Osteoblast (primary cell): ENCODE measurements around the gene DUS2. TPM values are rescaled to one million over a fixed set of nuclear protein-coding genes. Genes with fewer than 3 reads are reported as not detected.
A peak's percentile ranks its signal among the peaks of the same experiment; 100 is the strongest.
"Not testable (repeated sequence)": the region's sequence is repeated elsewhere in the genome, so short reads cannot be mapped to it uniquely, and the experiment has no call there.

Experiments
- DNase-seq: peaks from one replicate; pipeline ENCODE4 v3.0.0; 2011; ENCODE audit warnings: low spot score, mixed read lengths; ENCODE audit not compliant: insufficient read length; ENCODE audit errors: missing footprints
- H2AFZ ChIP-seq: 2 replicates; pipeline ENCODE4 v1.6.0; 2011; ENCODE audit warnings: mild to moderate bottlenecking, low read length
- H3K27ac ChIP-seq: 2 replicates; pipeline ENCODE4 v1.5.1; 2011; ENCODE audit warnings: mild to moderate bottlenecking, low read depth, low read length, moderate library complexity
- H3K27me3 ChIP-seq: 2 replicates; pipeline ENCODE4 v1.6.0; 2012; ENCODE audit warnings: mild to moderate bottlenecking, control low read depth, inconsistent platforms, low read length, moderate library complexity; ENCODE audit not compliant: insufficient read depth
- H3K36me3 ChIP-seq: 2 replicates; pipeline ENCODE4 v1.5.1; 2011; ENCODE audit warnings: mild to moderate bottlenecking, low read length, control low read depth, moderate library complexity; ENCODE audit not compliant: insufficient read depth
- H3K4me1 ChIP-seq: 2 replicates; pipeline ENCODE4 v1.5.1; 2011; ENCODE audit warnings: mild to moderate bottlenecking, low read length, control low read depth, moderate library complexity; ENCODE audit not compliant: insufficient read depth
- H3K4me2 ChIP-seq: 2 replicates; pipeline ENCODE4 v1.6.0; 2011; ENCODE audit warnings: mild to moderate bottlenecking, low read length; ENCODE audit not compliant: insufficient read depth
- H3K4me3 ChIP-seq: fragments of 200-600 bp; sonication (generic); 3 replicates; pipeline ENCODE4 v1.5.1; 2012; ENCODE audit warnings: mild to moderate bottlenecking, low read length, inconsistent platforms; ENCODE audit not compliant: insufficient read depth
- H3K79me2 ChIP-seq: 2 replicates; pipeline ENCODE4 v1.6.0; 2012; ENCODE audit warnings: mild to moderate bottlenecking, low read length, control low read depth, inconsistent platforms; ENCODE audit not compliant: insufficient read depth
- H3K9me3 ChIP-seq: 2 replicates; pipeline ENCODE4 v1.5.1; 2011; ENCODE audit warnings: low read depth, low read length, control low read depth
- H4K20me1 ChIP-seq: 2 replicates; pipeline ENCODE4 v1.6.0; 2012; ENCODE audit warnings: mild to moderate bottlenecking, low read length, control low read depth; ENCODE audit not compliant: insufficient read depth
- CTCF ChIP-seq: IDR thresholded peaks from 2 replicates; pipeline ENCODE4 v1.5.1; 2011; ENCODE audit warnings: mild to moderate bottlenecking, low read depth, low read length, moderate library complexity; ENCODE audit errors: extremely low read depth
- total RNA-seq: library from RNA; depleted of rRNA; stranded (reverse); fragments of >200 nt; gene quantifications from 2 replicates; pipeline ENCODE4 v1.2.3, GENCODE V29; 2012

DUS2 gene
- total RNA-seq, 1 donor = 8.7 TPM

DNA sequence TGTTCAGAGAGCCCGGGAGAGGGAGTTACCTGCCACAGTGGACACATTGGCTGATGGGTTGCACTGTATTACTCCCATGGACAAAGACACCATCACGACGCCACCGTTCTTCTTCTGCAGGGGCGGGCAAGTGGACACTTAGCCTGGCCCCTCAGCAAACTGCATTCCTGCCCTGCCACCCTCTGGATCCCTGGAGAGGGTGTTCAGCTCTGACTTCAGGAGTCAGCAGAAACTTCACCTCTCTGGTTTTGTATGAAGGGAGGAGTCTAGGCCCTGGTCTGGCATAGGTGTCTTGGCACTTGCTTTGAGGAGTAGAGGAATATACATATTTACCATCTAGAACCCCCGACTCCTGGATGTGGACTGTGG, 33.1 kb upstream of the DUS2 start:
- Histone ChIP-seq H3K36me3 (no peaks in the 10 kb centered on the region), H3K9me3 (no peaks in the 10 kb centered on the region), H3K4me2 (no peak overlapping the region), H4K20me1 (no peaks in the 10 kb centered on the region), H3K4me3 (no peak overlapping the region), H2AFZ (no peak overlapping the region), H3K27me3 (no peaks in the 10 kb centered on the region), H3K4me1 (peaks cover 5% of the 10 kb centered on the region), H3K27ac (no peak overlapping the region), H3K79me2 (no peaks in the 10 kb centered on the region)
- no peak for TF ChIP-seq CTCF
- peak; percentile 23 for DNase-seq

DNA sequence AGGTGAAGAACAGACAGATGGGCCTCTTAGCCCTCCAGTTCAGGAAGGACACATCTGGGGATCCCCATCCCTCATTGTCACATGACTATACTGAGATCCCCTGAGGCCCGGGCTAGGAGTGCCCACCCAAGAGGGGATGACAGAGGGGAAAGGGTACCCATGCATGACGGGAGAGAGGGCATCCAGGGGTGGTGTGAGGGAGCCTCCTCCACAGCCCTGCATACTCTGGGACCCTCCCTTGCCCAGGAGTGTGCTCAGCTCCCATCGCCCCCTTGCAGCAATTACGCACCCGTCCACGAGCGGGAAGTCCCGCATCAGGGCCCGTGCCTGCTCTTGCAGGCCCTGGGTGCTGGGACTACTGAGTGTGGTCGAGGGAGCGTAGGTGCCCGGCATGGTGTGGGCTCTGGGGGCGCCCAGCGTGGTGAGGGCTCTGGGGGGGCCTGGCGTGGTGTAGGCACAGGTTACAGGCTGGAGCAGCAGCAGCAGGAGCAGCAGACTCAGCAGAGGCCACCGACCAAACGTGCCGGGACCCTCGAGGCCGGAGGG, 30.4 kb upstream of the DUS2 start:
- no peak overlapping the region for H3K27ac ChIP-seq
- no peaks in the 10 kb centered on the region for H3K9me3 ChIP-seq
- H3K27me3 ChIP-seq = no peaks in the 10 kb centered on the region
- H2AFZ ChIP-seq = peak overlapping the region; percentile 78
- H3K4me1 ChIP-seq = peaks cover 5% of the 10 kb centered on the region
- TF ChIP-seq CTCF = no peak
- H3K4me2 ChIP-seq = peak overlapping the region; percentile 81
- no peak overlapping the region for H3K4me3 ChIP-seq
- no peaks in the 10 kb centered on the region for H3K79me2 ChIP-seq
- H4K20me1 ChIP-seq = no peaks in the 10 kb centered on the region
- peak; percentile 84 for DNase-seq
- no peaks in the 10 kb centered on the region for H3K36me3 ChIP-seq

GRCh38 chr16:67993207-67994039, 29.7 kb upstream of the DUS2 start:
- H3K4me3 ChIP-seq = peak overlapping the region; percentile 67
- no peaks in the 10 kb centered on the region for H3K27me3 ChIP-seq
- H3K4me1 ChIP-seq = peaks cover 5% of the 10 kb centered on the region
- H3K79me2 ChIP-seq = no peaks in the 10 kb centered on the region
- no peaks in the 10 kb centered on the region for H4K20me1 ChIP-seq
- H3K9me3 ChIP-seq = no peaks in the 10 kb centered on the region
- peak; percentile 76 for TF ChIP-seq CTCF
- no peak overlapping the region for H3K27ac ChIP-seq
- peak overlapping the region; percentile 81 for H3K4me2 ChIP-seq
- H3K36me3 ChIP-seq = no peaks in the 10 kb centered on the region
- H2AFZ ChIP-seq = peak overlapping the region; percentile 86
- DNase-seq = peak; percentile 99

- H3K36me3 ChIP-seq, H2AFZ ChIP-seq, H3K9me3 ChIP-seq, DNase-seq, H4K20me1 ChIP-seq, H3K4me1 ChIP-seq, H3K4me2 ChIP-seq, H3K27ac ChIP-seq, H3K79me2 ChIP-seq, H3K4me3 ChIP-seq, H3K27me3 ChIP-seq: not testable (repeated sequence)
Observed at GRCh38 chr16:67994040-67994408, 29.1 kb upstream of the DUS2 start.
